GM13977 (cell line): Measurements from ENCODE around the gene CLDN7.

Experiments used
- DNase-seq: peaks from one replicate; pipeline ENCODE4 v3.0.0; 2012; ENCODE audit warnings: low spot score
- CTCF ChIP-seq: IDR thresholded peaks from 2 replicates; pipeline ENCODE4 v1.5.1; 2012; ENCODE audit warnings: mild to moderate bottlenecking, control low read depth; ENCODE audit not compliant: insufficient read depth; ENCODE audit errors: extremely low read depth, missing control alignments
- in situ Hi-C: fragments of 300-500 bp; cut with MboI; formaldehyde crosslinking; loops from one replicate; pipeline ENCODE4 v1.12.0; 2022; ENCODE audit warnings: low sequenced_read_pairs, low pct_unique_long_range_greater_than_20kb, mixed read lengths, inconsistent platforms; ENCODE audit not compliant: unreplicated experiment

CLDN7 gene

GRCh38 chr17:7281074-7281952 lies 19.0 kb upstream of the CLDN7 start, which contains the start of gene SLC2A4:
Gene SLC2A4 (plus strand): TSS chr17:7281718. CDS start chr17:7281935, 217 bp downstream.
- no peak for TF ChIP-seq CTCF
- DNase-seq: peak; percentile 97
- in situ Hi-C loops: no loop called here

GRCh38 chr17:7280519-7281073 lies 18.3 kb upstream of the CLDN7 start:
- TF ChIP-seq CTCF: peak; percentile 83
- peak; percentile 86 for DNase-seq
- in situ Hi-C loops: no loop called here

GRCh38 chr17:7279448-7279847 lies 17.2 kb upstream of the CLDN7 start:
- in situ Hi-C loops: no loop called here
- DNase-seq: no peak
- TF ChIP-seq CTCF: no peak

GRCh38 chr17:7266784-7267183 lies 4.5 kb upstream of the CLDN7 start:
- TF ChIP-seq CTCF: no peak
- no peak for DNase-seq
- in situ Hi-C loops: no loop called here

GRCh38 chr17:7263801-7264078 lies 1.5 kb upstream of the CLDN7 start:
- no peak for TF ChIP-seq CTCF
- in situ Hi-C loops: no loop called here

GRCh38 chr17:7262935-7263800 lies 890 bp upstream of the CLDN7 start:
- DNase-seq: peak; percentile 38
- no peak for TF ChIP-seq CTCF
- in situ Hi-C loops: no loop called here

More at GRCh38 chr17:7263801-7264078, 1.5 kb upstream of the CLDN7 start:
- no peak for DNase-seq
